ENCODE data around the gene RPL23.

The RPL23 gene

DNA sequence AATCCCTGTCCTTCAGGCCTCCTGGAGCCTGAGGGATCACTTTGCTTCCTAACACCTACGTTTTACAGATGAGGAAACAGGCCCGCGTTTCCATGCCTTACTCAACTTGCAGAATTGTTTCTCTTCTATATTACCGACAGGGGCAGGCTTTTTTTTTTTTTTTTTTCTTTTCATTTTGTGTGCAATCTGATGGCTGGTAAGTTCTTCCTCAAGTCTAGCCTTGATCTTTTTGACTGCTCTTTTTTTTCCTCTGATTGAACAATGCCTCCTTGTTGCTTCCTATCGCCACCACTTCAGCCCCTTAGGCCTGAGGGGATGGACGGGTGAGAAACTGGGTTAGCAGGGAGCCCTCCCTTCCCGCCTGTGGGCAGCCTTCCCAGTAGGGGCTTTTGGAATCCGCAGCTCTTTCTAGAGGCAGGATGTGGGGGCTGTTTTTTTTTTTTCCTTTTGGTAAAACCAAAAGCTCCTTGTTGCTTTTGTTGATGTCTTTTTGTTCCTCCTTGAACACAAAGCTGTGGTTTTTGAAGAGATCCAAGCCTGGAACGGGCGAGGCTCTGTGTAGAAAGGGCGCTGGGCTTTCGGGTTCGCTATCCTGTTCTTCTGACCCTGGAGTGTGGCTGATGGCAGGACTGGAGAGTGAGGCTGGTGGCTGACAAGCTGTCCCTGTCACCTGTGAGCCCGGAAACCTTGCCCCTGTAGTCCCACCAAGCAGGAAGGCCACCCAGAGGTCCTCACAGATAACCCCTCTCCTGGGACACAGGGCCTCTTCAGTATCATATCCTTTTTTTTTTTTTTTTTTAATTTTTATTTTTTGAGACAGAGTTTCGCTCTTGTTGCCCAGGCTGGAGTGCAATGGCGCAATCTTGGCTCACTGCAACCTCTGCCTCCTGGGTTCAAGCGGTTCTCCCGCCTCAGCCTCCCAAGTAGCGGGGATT lies 30.3 kb upstream of the RPL23 start:
- no peak for DNase-seq (ENCODE audit: low read depth)

DNA sequence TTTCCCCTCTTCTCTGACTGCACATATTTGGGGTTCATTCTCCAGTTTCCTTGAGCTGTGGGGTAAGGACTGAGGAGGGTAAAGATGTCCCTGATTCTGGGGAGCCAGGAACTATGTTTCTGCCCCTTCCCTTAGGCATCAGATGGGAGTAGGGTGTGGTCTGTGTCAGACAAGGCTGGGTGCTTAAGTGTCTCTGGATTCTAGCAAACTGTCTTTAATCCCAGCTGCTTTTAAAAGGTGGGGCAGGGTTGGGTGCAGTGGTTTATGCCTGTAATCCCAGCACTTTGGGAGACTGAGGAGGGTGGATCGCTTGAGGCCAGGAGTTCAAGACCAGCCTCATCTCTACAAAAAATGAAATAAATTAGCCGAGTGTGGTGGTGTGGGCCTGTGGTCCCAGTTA lies 29.3 kb upstream of the RPL23 start:
- DNase-seq (ENCODE audit: low read depth), result no peak

DNA sequence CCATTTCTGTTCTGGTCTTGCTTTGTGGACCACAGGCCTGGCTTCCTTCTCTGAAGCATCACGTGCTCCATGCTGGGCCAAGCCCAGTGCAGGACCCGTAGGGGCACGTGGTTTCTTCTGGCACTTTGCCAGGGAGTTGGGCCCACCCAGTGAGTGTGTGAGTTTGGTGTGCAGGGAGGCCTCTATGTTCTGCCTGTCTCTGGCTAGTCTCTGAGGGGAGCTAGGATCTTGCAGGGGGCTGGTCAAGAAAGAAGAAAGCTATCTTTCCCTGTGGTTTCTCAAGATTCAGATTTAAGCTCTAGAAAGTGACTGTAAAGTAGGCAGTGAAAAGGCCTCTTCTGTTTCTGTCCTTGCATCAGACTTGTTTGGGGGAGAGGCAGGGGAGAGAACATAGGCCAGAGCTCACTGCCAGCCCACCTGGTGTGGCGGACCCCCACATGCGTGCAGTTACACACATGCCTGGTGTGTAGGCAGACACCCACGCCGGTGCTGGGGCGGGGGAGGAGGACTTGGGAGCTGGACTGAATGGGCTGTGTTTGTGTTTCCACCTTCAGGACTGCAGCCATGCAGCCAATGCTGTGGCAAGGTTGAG lies 28.2 kb upstream of the RPL23 start:
- DNase-seq (ENCODE audit: low read depth), result no peak

- no peak for DNase-seq (ENCODE audit: low read depth)
Observed at GRCh38 chr17:38879878-38880665, 26.6 kb upstream of the RPL23 start.

DNA sequence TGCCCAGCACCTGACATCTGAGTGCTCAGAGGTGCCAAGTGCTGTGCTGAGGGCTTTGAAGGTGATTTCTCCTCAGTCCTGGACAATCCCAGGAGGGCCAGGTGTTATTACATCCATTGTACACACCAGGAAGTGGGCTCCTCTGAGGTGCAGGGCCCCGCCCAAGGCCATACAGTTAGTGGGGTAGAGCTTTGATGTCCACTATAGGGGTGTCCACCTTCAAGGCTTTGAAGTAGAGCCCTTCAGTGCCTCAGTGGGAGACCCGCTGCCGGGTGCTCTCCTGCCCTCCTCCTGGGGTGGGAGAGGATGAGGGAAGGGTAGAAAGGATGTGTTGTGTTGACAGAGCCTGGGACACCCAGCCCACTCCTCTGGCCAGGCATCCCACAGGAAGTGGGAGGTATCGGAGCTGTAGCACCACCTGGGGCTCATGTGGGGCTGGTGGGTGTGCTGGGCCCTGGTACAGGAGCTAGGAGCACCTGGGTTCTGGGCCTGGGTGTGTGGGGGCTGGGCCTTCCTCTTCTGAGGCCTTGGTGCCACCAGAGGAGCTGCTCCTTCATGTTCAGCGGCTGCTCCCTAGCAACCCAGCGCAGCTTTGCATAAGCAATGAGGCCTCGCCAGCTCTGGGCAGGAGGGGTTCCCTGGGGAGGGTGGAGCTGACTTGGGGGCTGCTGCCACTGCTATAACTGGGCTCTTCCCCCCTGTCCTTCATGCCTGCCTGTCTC lies 23.8 kb upstream of the RPL23 start:
- DNase-seq (ENCODE audit: low read depth), result no peak

GRCh38 chr17:38875477-38876075 lies 22.1 kb upstream of the RPL23 start:
- no peak for DNase-seq (ENCODE audit: low read depth)

DNA sequence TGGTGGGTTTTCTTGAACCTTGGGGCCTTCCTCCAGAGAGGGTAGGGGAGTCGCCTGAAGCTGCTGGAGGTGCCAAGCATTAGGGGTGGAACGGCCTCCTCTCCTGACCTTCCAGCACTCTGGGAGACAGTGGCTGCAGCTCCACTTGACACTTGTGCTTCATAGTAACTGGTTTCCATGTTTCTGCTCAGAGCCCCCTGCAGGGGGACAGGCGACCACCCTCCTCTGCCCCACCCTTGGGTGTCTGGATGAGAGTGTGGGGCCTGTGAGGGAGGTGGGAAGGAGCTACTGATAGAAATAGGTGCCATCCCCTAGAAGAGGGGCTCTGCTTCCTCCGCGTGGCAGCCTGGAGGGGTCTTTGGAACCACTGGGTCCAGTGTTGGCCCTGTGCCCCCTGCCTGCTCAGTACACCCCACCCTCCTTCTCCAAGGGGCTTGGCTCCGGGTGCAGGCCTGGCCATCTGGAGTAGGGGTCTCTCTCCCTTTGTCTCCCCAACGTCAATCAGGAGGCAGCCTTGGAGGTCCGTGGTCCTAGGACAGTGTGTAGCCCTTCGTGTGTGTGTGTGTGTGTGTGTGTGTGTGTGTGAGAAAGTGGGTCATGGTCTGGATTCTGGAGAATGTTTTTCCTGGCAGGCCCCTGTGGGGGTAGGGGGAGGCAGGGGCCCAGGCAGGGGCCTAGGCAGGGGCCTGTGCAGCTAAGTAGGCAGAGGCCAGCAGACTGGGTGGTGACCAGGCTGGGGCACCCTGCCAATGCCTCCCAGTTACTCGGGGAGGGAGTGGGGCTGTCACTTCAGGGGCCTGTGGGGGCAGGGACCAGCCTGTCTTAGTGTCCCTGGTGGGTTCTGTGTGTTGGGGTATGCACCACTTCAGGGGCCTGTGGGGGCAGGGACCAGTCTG lies 21.2 kb upstream of the RPL23 start:
- no peak for DNase-seq (ENCODE audit: low read depth)

DNA sequence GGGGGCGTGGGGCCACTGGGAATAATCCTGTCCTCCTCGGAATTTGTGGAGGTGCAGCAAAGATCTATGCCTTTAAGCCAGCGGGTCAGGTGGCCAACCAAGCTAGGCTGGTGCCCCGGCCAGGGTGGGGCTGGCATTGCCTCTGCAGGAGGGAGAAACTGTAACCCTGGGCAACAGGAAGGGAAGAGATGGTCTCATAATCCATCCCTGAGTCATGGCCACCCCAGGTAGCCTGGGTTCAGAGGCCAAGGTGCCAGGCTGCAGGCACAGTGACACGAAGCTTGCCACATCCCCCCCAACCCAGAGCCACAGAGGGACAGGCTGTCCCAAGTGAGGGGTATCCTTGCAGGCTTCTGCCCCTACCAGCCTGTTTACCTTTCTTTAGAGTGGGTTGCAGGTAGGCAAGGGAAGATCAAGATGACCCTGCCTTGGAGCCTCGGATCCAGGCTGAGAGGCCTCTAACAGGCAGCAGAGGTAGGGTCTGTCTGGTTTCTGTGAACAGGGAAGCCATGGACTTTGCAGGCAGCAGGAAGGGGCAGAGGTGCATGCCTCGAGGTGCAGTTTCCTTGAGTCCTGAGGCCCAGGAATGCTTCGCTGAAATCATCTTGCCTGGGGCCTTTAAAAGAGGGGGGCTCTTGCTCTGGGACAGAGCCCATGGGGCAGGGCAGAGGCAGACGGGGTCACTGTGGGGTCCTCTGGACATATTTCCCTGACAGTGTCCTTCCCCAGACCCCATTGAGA lies 20.3 kb upstream of the RPL23 start:
- DNase-seq (ENCODE audit: low read depth), result no peak

DNA sequence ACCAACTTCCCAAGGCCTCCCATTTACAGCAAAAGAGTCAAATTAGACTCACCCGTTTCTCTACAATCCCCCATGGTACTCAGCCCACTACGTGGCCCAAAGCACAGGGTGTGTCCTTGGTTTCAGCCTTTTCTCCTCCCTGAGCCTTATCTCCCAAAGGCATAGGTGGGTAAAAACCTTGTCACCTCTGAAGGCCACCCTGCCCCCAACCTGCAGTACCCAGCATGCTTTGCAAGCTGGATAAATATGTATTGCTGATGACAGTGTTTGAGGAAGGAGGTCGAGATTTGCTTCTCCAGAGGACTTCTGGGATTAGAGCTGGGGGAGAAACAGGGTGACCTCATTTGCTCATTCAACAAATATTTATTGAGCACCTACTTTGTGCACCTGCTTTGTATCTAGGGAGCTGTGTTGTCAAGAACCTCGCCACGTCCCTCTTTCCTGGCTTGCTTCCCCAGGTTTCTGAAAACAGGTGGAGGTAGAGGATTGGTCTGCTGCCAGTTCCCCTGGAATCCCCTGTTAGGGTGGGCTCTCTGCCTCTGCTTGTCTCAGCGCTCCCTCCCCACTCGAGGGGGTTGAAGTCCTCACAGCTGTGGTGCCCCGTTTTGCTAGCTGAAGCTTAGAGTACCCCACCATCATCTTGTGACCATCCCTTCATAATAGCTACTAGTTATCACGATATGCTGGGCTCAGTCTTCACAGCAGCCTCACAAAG lies 19.3 kb upstream of the RPL23 start:
- DNase-seq (ENCODE audit: low read depth), result no peak

- DNase-seq (ENCODE audit: low read depth), result no peak
Observed at GRCh38 chr17:38872027-38872511, 18.5 kb upstream of the RPL23 start.

DNA sequence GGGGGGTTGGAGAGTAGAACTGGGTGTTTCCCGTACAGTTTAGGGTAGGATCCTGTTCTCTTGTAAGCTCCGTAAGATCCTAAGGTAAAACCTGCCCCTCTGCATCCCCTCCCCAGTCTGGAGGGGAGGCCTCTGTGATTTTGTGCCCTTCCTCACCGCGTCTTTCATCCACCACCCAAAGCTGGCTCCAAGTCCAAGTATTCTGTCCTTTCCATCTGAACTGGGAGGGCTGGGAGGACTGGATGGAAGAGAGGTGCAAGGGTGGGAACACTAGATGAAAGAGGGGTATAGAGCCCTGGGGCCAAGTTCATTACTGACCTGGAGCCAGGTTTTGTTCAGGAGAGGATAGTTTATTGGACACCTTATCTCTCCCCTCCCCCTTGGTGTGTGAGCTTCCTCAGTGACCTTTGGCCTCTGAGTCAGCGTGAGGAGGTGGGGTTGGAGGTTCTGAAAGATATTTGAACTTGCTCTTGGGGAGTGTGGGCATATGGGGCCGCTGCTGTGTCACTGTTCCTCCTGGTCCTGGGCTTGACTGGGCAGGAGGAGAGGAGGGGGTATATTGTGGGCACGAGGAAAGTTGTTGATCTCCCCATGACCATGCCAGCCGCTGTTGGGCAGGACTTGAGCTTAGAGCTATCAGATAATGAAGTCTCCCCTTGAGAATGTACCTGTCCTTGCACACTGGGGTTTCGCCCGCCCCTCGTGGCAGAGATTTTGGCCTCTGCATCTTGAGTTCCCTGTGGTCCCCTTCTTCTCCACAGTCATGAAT lies 17.9 kb upstream of the RPL23 start:
- no peak for DNase-seq (ENCODE audit: low read depth)

DNA sequence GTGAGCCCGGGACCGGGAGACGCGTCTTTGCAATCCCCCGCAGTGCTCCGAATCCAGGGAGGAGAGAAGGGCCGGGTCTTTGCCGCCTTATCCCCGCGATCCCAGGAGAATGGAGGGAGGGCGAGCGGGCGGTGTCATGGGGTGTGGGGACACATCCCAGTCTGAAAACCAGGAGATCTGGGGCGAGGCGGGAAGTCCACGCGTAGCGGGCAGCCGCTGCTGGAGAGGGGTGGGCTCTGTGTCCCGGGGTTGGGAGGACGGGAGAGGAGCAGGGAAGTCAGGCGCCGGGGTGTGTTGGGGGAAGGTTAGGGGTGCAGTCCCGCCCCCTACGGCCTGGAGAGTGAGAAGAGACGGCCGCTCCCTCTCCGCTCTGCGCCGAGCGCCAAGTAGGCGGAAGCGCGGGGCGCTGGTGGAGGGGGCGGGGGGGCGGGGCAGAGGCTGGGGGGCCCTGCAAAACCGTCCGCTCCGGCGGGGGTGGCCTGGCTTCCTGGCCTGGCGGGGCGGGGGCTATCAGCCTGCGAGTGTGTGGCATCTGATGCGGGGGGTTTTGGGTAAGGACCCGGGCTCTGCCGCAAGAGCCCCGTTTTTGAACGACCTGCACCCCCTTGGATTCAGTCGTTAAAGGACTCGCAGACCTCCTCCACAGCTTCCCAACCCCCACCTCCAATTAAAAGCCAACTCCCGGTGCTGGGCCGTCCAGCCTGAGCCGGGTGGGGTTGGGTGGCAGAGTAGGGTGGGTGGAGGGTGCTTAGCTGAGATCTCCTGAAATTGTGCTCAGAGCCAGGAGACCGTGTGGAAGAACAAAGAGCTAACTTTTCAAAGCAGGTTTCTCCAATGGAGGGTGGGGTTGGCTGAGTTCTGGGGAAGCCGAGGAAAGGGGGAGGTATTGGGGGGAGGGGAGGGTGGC lies 17.0 kb upstream of the RPL23 start:
- DNase-seq (ENCODE audit: low read depth), result no peak

GRCh38 chr17:38869526-38870258 lies 16.2 kb upstream of the RPL23 start, which contains the start of gene LASP1:
TSS of gene LASP1 (plus strand) at chr17:38870058. CDS start at chr17:38870190, 132 bp downstream.
- DNase-seq (ENCODE audit: low read depth), result no peak

- peak; percentile 57 for DNase-seq (ENCODE audit: low read depth)
Observed at GRCh38 chr17:38868817-38869525, 15.4 kb upstream of the RPL23 start.

DNA sequence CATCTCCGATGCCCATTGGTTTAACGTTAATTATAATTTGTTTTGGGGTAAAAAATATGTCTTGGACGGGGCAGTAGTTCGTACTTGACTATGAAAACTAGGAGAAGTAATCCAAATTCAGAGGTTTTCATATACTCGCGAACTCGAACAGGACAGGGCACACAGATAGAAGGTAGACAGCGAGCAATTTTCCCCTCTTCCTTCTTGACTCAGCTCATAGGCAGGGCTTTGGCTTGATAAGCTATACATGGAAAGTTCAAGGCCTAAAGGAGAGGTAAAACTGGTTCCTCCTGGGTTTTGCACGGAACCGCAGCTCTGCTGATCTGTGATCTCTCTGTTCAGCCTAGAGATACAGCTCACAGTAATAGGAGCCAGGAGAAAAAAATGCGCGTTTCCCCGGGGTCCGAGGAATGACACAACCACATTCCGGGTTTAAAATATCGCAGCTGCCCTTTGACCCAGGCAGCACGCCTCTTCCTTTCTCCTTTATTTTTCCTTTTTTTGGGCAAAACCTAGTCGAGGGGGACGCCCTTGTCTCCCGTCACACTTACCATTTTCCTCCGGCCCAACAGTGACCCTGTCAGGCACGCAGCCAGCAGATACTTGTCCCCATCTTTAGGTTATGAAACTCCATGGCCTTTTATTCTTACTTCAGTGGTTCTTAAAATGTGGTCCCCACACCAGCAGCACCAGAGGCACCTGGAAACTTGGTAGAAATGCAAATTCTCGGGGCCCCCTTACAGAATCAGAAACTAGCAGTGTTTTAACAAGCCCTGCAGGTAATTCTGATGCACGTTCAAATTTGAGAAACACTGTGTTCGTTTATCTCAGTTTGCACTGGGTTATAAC lies 14.7 kb upstream of the RPL23 start:
- no peak for DNase-seq (ENCODE audit: low read depth)

Measured in GM04503 (cell line).